Choroid plexus epithelial cell (primary cell): ENCODE measurements around the gene ARNT2.

Experiments used
- DNase-seq: peaks from one replicate; pipeline ENCODE4 v3.0.0-alpha.2; 2010; ENCODE audit warnings: low read depth
- H3K4me3 ChIP-seq: 2 replicates; pipeline ENCODE4 v1.5.1; 2011; ENCODE audit warnings: low read depth, mild to moderate bottlenecking, control low read depth, low read length, moderate library complexity
- CTCF ChIP-seq: conservative IDR thresholded peaks from 2 replicates; pipeline ENCODE4 v1.5.1; 2011; ENCODE audit warnings: low read depth, mild to moderate bottlenecking, control low read depth, inconsistent platforms, low read length, moderate library complexity

ARNT2 gene

GRCh38 chr15:80464951-80465625 lies 60.9 kb downstream of the ARNT2 start:
- H3K4me3 ChIP-seq: no peak overlapping the region
- no peak for TF ChIP-seq CTCF
- DNase-seq: peak; percentile 73

GRCh38 chr15:80465626-80466005 lies 61.4 kb downstream of the ARNT2 start:
- no peak for DNase-seq
- no peak for TF ChIP-seq CTCF
- no peak overlapping the region for H3K4me3 ChIP-seq

- no peak overlapping the region for H3K4me3 ChIP-seq
- no peak for DNase-seq
- TF ChIP-seq CTCF: no peak
These were observed 62.4 kb downstream of the ARNT2 start for GRCh38 chr15:80466543-80466942.

- no peak for DNase-seq
- H3K4me3 ChIP-seq: no peak overlapping the region
- TF ChIP-seq CTCF: no peak
These were observed 63.1 kb downstream of the ARNT2 start for GRCh38 chr15:80467311-80467714.

GRCh38 chr15:80468796-80469195 lies 64.6 kb downstream of the ARNT2 start:
- DNase-seq: no peak
- H3K4me3 ChIP-seq: no peak overlapping the region
- no peak for TF ChIP-seq CTCF

- TF ChIP-seq CTCF: no peak
- DNase-seq: no peak
These were observed 67.7 kb downstream of the ARNT2 start for GRCh38 chr15:80471881-80472280.

More at GRCh38 chr15:80471881-80472280, 67.7 kb downstream of the ARNT2 start:
- H3K4me3 ChIP-seq: no peak overlapping the region
